Caco-2 (cell line): ENCODE data around the gene ASIC4. TPM values are rescaled to one million over a fixed set of nuclear protein-coding genes. Genes with fewer than 3 reads are reported as not detected.

Source experiments
- BruUV-seq: library from RNA; stranded (reverse); fragments of 400-500 nt; replicated peaks from 2 replicates; lab custom pipeline; 2021; lab: Mats Ljungman, UMichigan
- CTCF ChIA-PET: fragments of 300-600 bp; sonication (Branson Sonifier 250); formaldehyde crosslinking; loops from one replicate; lab custom pipeline; 2022; ENCODE audit warnings: antibody characterized with exemption; lab: Charles Lee
- POLR2A ChIA-PET: fragments of 300-600 bp; sonication (Branson Sonifier 250); formaldehyde crosslinking; loops from one replicate; lab custom pipeline; 2022; ENCODE audit warnings: antibody characterized with exemption; lab: Charles Lee
- DNase-seq, 2 experiments: peaks; one replicate each; pipeline versions ENCODE4 v3.0.0 to v3.0.0-alpha.2; 2020 to 2022
- H3K27me3 ChIP-seq: replicated peaks from 2 replicates; pipeline ENCODE4 v1.6.0; 2011; ENCODE audit warnings: low read length; ENCODE audit not compliant: control insufficient read depth, insufficient read depth
- H3K36me3 ChIP-seq: 2 replicates; pipeline ENCODE4 v1.5.1; 2011; ENCODE audit warnings: low read length; ENCODE audit not compliant: control insufficient read depth, insufficient read depth
- H3K4me1 ChIP-seq: fragments of 250-450 bp; sonication (Bioruptor Pico); 2 replicates; pipeline ENCODE4 v1.5.1; 2020; ENCODE audit warnings: mild to moderate bottlenecking
- H3K4me3 ChIP-seq: 2 replicates; pipeline ENCODE4 v1.5.1; 2011; ENCODE audit warnings: low read depth, mild to moderate bottlenecking, control low read depth, low read length
- H3K9me3 ChIP-seq: fragments of 250-450 bp; sonication (Bioruptor Pico); 2 replicates; pipeline ENCODE4 v1.5.1; 2020; ENCODE audit warnings: mild to moderate bottlenecking, moderate library complexity
- H3K27ac Mint-ChIP-seq: one replicate; pipeline ENCODE4 v1.8.0; 2022; ENCODE audit warnings: mixed read lengths; ENCODE audit not compliant: unreplicated experiment
- H3K27me3 Mint-ChIP-seq: one replicate; pipeline ENCODE4 v1.8.0; 2022; ENCODE audit warnings: mixed read lengths; ENCODE audit not compliant: insufficient read depth, unreplicated experiment
- H3K36me3 Mint-ChIP-seq: one replicate; pipeline ENCODE4 v1.8.0; 2022; ENCODE audit warnings: mild to moderate bottlenecking, mixed read lengths; ENCODE audit not compliant: insufficient read depth, unreplicated experiment
- H3K4me1 Mint-ChIP-seq: one replicate; pipeline ENCODE4 v1.8.0; 2022; ENCODE audit warnings: low read depth, mixed read lengths; ENCODE audit not compliant: unreplicated experiment
- H3K4me3 Mint-ChIP-seq: one replicate; pipeline ENCODE4 v1.8.0; 2022; ENCODE audit warnings: mild to moderate bottlenecking, moderate library complexity, mixed read lengths; ENCODE audit not compliant: unreplicated experiment
- H3K9me3 Mint-ChIP-seq: one replicate; pipeline ENCODE4 v1.8.0; 2022; ENCODE audit warnings: mixed read lengths; ENCODE audit not compliant: unreplicated experiment
- intact Hi-C: fragments of 100-400 bp; cut with micrococcal nuclease; formaldehyde crosslinking; loops from one replicate; pipeline ENCODE4 v1.10.0; 2022; ENCODE audit not compliant: unreplicated experiment
- total RNA-seq: library from RNA; stranded (reverse); gene quantifications from 2 replicates; pipeline ENCODE4 v1.2.3, GENCODE V29; 2022
- TF ChIP-seq, protein P1 (sequence below), 2 experiments: fragments of 200-600 bp in 1 of 2; IDR thresholded peaks; 1 replicate in 1 of 2; 2 replicates in 1 of 2; pipeline versions ENCODE4 v1.5.1 to v1.8.0; 2011 to 2022; ENCODE audit warnings: antibody characterized with exemption in 1 of 2, control low read depth in 1 of 2, inconsistent platforms in 1 of 2, low read depth in 1 of 2, low read length in 1 of 2, mild to moderate bottlenecking in 1 of 2, moderate library complexity in 1 of 2; ENCODE audit not compliant: insufficient read depth in 1 of 2, severe bottlenecking in 1 of 2, unreplicated experiment in 1 of 2

ASIC4 gene
- total RNA-seq, 1 experiment from 2014 or later: 0.16 TPM

GRCh38 chr2:219472629-219473187, 41.6 kb upstream of the ASIC4 start:
- Mint-ChIP-seq H3K27me3 (no peaks in the 10 kb centered on the region), H3K36me3 (no peaks in the 10 kb centered on the region), H3K9me3 (no peaks in the 10 kb centered on the region), H3K4me3 (no peak overlapping the region), H3K27ac (no peak overlapping the region), H3K4me1 (no peaks in the 10 kb centered on the region)
- no peaks in the 10 kb centered on the region for H3K27me3 ChIP-seq
- no TSS peak for BruUV-seq
- H3K4me3 ChIP-seq: no peak overlapping the region
- no peak for DNase-seq
- no peaks in the 10 kb centered on the region for H3K4me1 ChIP-seq
- intact Hi-C loops: no loop called here
- no peaks in the 10 kb centered on the region for H3K36me3 ChIP-seq
- no peaks in the 10 kb centered on the region for H3K9me3 ChIP-seq
- POLR2A ChIA-PET: interaction anchor here (0.5 kb wide), 1 partner anchor 26 kb away, joined by 3 read pairs; the partner anchor contains the start of gene GMPPA
- TF ChIP-seq, protein P1, sequence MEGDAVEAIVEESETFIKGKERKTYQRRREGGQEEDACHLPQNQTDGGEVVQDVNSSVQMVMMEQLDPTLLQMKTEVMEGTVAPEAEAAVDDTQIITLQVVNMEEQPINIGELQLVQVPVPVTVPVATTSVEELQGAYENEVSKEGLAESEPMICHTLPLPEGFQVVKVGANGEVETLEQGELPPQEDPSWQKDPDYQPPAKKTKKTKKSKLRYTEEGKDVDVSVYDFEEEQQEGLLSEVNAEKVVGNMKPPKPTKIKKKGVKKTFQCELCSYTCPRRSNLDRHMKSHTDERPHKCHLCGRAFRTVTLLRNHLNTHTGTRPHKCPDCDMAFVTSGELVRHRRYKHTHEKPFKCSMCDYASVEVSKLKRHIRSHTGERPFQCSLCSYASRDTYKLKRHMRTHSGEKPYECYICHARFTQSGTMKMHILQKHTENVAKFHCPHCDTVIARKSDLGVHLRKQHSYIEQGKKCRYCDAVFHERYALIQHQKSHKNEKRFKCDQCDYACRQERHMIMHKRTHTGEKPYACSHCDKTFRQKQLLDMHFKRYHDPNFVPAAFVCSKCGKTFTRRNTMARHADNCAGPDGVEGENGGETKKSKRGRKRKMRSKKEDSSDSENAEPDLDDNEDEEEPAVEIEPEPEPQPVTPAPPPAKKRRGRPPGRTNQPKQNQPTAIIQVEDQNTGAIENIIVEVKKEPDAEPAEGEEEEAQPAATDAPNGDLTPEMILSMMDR (IDR thresholded peaks at IDR 0.05; ENCODE audit: insufficient read depth in 1 of 2, low read depth in 1 of 2, low read length in 1 of 2, severe bottlenecking in 1 of 2, unreplicated experiment in 1 of 2): no peak
- CTCF ChIA-PET: no interaction called here

DNA sequence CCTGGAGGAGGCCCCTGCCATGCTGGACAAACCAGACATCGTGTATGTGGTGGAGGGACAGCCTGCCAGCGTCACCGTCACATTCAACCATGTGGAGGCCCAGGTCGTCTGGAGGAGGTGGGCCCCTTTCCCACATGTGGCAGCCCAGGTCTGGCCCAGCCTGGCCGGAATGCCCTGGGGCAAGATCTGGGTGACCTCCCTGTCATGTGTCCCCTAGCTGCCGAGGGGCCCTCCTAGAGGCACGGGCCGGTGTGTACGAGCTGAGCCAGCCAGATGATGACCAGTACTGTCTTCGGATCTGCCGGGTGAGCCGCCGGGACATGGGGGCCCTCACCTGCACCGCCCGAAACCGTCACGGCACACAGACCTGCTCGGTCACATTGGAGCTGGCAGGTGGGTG, 40.8 kb upstream of the ASIC4 start:
- TF ChIP-seq, protein P1 (IDR thresholded peaks at IDR 0.05; ENCODE audit: insufficient read depth in 1 of 2, low read depth in 1 of 2, low read length in 1 of 2, severe bottlenecking in 1 of 2, unreplicated experiment in 1 of 2): no peak
- no peaks in the 10 kb centered on the region for H3K9me3 ChIP-seq
- no peaks in the 10 kb centered on the region for H3K27me3 Mint-ChIP-seq
- intact Hi-C loops: no loop called here
- H3K27ac Mint-ChIP-seq: no peak overlapping the region
- ChIA-PET CTCF (interaction anchor here (0.7 to 1.0 kb wide), 4 partner anchors 14 to 162 kb away, joined by 3 to 6 read pairs (median 5); no protein-coding TSS in a partner anchor), POLR2A (no interaction called here)
- H3K9me3 Mint-ChIP-seq: no peaks in the 10 kb centered on the region
- H3K4me1 Mint-ChIP-seq: no peaks in the 10 kb centered on the region
- no peak for DNase-seq
- H3K4me3 ChIP-seq: no peak overlapping the region
- H3K36me3 Mint-ChIP-seq: no peaks in the 10 kb centered on the region
- no peaks in the 10 kb centered on the region for H3K4me1 ChIP-seq
- H3K36me3 ChIP-seq: no peaks in the 10 kb centered on the region
- no peak overlapping the region for H3K4me3 Mint-ChIP-seq
- no peaks in the 10 kb centered on the region for H3K27me3 ChIP-seq
- BruUV-seq: no TSS peak

DNA sequence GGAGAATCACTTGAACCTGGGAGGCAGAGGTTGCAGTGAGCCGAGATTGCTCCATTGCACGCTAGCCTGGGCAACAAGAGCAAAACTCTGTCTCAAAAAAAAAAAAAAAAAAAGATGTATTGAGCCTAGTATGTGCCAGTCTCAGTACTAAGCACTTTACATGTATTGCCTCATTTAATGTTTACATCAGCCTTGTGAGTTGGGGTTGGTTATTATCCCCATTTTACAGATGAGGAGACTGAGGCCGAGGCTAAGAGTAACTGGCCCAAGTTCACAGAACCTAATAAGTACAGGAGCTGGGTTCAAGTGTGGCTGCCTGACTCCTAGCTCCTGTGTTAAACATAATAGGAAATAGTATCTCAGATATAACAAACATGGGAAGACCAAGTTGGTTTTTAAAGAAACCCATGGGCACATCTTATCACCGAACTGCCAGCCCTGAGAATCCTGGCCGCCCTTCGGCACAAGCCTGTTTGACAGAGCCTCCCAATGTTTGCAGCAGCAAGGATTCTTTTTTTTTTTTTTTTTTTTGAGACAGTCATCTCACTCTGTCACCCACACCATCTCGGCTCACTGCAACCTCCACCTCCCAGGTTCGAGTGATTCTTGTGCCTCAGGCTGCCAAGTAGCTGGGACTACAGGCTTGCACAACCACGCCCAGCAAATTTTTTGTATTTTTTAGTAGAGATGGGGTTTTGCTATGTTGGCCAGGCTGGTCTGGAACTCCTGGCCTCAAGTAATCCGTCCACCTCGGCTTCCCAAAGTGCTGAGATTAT, 39.8 kb upstream of the ASIC4 start:
- ChIA-PET POLR2A (no interaction called here), CTCF (interaction anchor here (0.7 to 1.0 kb wide), 4 partner anchors 15 to 161 kb away, joined by 3 to 6 read pairs (median 5); no protein-coding TSS in a partner anchor)
- BruUV-seq: no TSS peak
- TF ChIP-seq, protein P1 (IDR thresholded peaks at IDR 0.05; ENCODE audit: insufficient read depth in 1 of 2, low read depth in 1 of 2, low read length in 1 of 2, severe bottlenecking in 1 of 2, unreplicated experiment in 1 of 2): no peak
- Histone ChIP-seq H3K4me3 (no peak overlapping the region), H3K27me3 (no peaks in the 10 kb centered on the region), H3K9me3 (no peaks in the 10 kb centered on the region), H3K36me3 (no peaks in the 10 kb centered on the region), H3K4me1 (no peaks in the 10 kb centered on the region)
- Mint-ChIP-seq H3K36me3 (no peaks in the 10 kb centered on the region), H3K9me3 (no peaks in the 10 kb centered on the region), H3K27ac (no peak overlapping the region), H3K4me1 (no peaks in the 10 kb centered on the region), H3K4me3 (no peak overlapping the region), H3K27me3 (no peaks in the 10 kb centered on the region)
- intact Hi-C loops: no loop called here
- DNase-seq: no peak
